Stomach (tissue), 9 donors: Measurements from ENCODE around the gene MPZL1. TPM values are rescaled to one million over a fixed set of nuclear protein-coding genes. Genes with fewer than 3 reads are reported as not detected.

Experiments
- DNase-seq, 2 donors: peaks; one replicate each; pipeline versions ENCODE4 v3.0.0 to v3.0.0-alpha.2; 2013 to 2019
- H3K27ac ChIP-seq, 5 donors: fragments of 200-600 bp in 4 of 5; sonication (generic) in 4 of 5; one replicate each; pipeline ENCODE4 v1.5.1; 2013 to 2019; ENCODE audit warnings: mild to moderate bottlenecking in 1 of 5, moderate library complexity in 1 of 5
- H3K27me3 ChIP-seq, 3 donors: fragments of 200-600 bp; sonication (generic); one replicate each; pipeline ENCODE4 v1.5.1; 2017 to 2019; ENCODE audit warnings: mixed run types in 1 of 3
- H3K36me3 ChIP-seq, 4 donors: fragments of 200-600 bp; sonication (generic); 1 replicate in 3 of 4; 2 replicates in 1 of 4; pipeline ENCODE4 v1.5.1; 2016 to 2019
- H3K4me1 ChIP-seq, 4 donors: fragments of 200-600 bp; sonication (generic); one replicate each; pipeline ENCODE4 v1.5.1; 2016 to 2019
- H3K4me3 ChIP-seq, 4 donors: fragments of 200-600 bp; sonication (generic) in 3 of 4; one replicate each; pipeline ENCODE4 v1.5.1; 2016 to 2019; ENCODE audit warnings: mild to moderate bottlenecking in 1 of 4
- H3K9me3 ChIP-seq, 4 donors: fragments of 200-600 bp; sonication (generic); one replicate each; pipeline ENCODE4 v1.5.1; 2016 to 2019
- CTCF ChIP-seq, 7 experiments: fragments of 450-650 bp in 4 of 7; fragments of 200-600 bp in 3 of 7; sonication (generic) in 3 of 7; IDR thresholded peaks; one replicate each; pipeline ENCODE4 v1.5.1; 2016 to 2019; ENCODE audit warnings: antibody characterized with exemption in 7 of 7, control low read depth in 2 of 7, mild to moderate bottlenecking in 1 of 7
- EP300 ChIP-seq: sonication (generic); formaldehyde crosslinking; IDR thresholded peaks from one replicate; pipeline ENCODE4 v1.6.1; 2017; ENCODE audit warnings: antibody characterized with exemption
- POLR2A ChIP-seq, 4 donors: fragments of 450-650 bp; IDR thresholded peaks; one replicate each; pipeline ENCODE4 v1.6.1; 2016; ENCODE audit warnings: antibody characterized with exemption in 4 of 4, control low read depth in 2 of 4, mild to moderate bottlenecking in 1 of 4, moderate library complexity in 1 of 4
- POLR2AphosphoS5 ChIP-seq, 3 donors: sonication (generic); formaldehyde crosslinking; IDR thresholded peaks; one replicate each; pipeline ENCODE4 v1.6.1; 2016; ENCODE audit warnings: antibody characterized with exemption in 3 of 3
- WGBS, 5 donors: extraction: QIAGEN DNeasy Blood & Tissue Kit in 3 of 5; methylation state at CpG; one replicate each; pipeline versions ENCODE4 v1.1.5 to v1.1.7; 2013 to 2018; 5-methylcytosine and 5-hydroxymethylcytosine counted together
- intact Hi-C: fragments of 100-400 bp; cut with DNase I; formaldehyde crosslinking; loops from one replicate; pipeline ENCODE4 v1.15.1; 2023; ENCODE audit warnings: low total_unique reads
- polyA plus RNA-seq, 3 donors: library from polyadenylated mRNA; stranded (reverse); fragments of 200-250 nt; gene quantifications; one replicate each; pipeline ENCODE4 v1.2.3, GENCODE V29; 2013
- total RNA-seq, 5 donors: library from RNA; depleted of rRNA; stranded (reverse); fragments of >200 nt; gene quantifications; one replicate each; pipeline versions ENCODE4 v1.1.0 to v1.2.3, GENCODE V29; 2014 to 2016
- donor health status: healthy with polysubstance abuse.
- donor health status: Bipolar disorder and iron deficiency.
- donor health status: healthy.

MPZL1 gene
- total and polyA plus RNA-seq, 8 donors, result 7.2 to 115 (median 30.6) TPM

DNA sequence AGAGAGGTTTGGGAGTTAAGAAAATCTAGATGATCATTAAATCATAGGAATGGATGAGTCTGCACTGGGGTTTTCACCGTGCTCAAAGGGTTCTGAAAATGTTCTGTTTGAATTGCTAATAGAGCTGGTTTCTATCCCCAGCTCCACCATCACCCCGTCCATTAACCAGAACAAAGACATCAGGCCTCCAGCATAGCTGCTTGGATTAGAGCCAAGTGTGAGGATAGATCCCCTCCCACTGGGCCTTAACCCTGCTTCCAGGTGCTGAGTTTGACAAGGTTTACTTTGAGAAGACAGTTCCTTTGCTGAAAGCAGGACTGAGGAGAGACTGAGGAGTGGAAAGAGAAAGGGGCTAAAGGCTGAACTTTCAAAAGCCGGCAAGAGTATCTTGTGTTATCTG, 48.3 kb downstream of the MPZL1 start:
- WGBS, 5 donors, result 73 to 85% (median 80%) methylated on average over 3 of the region's 3 CpGs
- Histone ChIP-seq H3K4me1 (peaks cover 0 to 6% (median 0%) of the 10 kb centered on the region in 4 donors), H3K27ac (no peak overlapping the region), H3K27me3 (no peaks in the 10 kb centered on the region), H3K4me3 (no peak overlapping the region), H3K9me3 (no peaks in the 10 kb centered on the region), H3K36me3 (peaks cover 6 to 89% (median 84%) of the 10 kb centered on the region in 4 donors)
- no peak for DNase-seq
- intact Hi-C loops, result no loop called here
- TF ChIP-seq EP300, result no peak
- no peak for TF ChIP-seq POLR2AphosphoS5 (IDR thresholded peaks at IDR 0.05)
- no peak for TF ChIP-seq POLR2A (IDR thresholded peaks at IDR 0.05)

DNA sequence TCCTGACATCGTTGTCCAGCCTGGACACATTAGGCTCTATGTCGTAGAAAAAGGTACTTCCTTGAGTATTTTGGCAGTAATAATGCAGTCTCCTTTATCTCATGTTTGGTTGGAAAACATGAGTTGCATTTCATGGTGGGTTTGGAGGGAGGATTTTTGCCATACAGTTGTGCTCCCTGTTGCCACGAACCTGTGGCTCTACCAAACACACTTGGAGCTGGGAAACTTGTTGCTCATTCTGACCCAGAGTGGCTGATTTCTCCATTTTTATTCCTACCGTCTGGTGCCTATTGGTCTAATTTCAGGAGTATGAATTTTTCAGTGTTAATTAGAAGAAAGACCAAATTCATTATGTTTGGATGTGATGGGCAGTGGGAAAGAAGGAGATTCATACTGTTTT, 50.7 kb downstream of the MPZL1 start:
- no peak for DNase-seq
- Histone ChIP-seq H3K36me3 (peaks cover 3 to 87% (median 81%) of the 10 kb centered on the region in 4 donors), H3K9me3 (no peaks in the 10 kb centered on the region), H3K4me3 (no peak overlapping the region), H3K27me3 (no peaks in the 10 kb centered on the region), H3K4me1 (no peaks in the 10 kb centered on the region), H3K27ac (no peak overlapping the region)
- TF ChIP-seq POLR2AphosphoS5 (IDR thresholded peaks at IDR 0.05) (no peak), POLR2A (IDR thresholded peaks at IDR 0.05) (no peak), EP300 (no peak), CTCF (IDR thresholded peaks at IDR 0.05) (no peak)
- 62 to 82% (median 69%) methylated on average over 4 of the region's 4 CpGs for WGBS, 5 donors
- intact Hi-C loops, result no loop called here

DNA sequence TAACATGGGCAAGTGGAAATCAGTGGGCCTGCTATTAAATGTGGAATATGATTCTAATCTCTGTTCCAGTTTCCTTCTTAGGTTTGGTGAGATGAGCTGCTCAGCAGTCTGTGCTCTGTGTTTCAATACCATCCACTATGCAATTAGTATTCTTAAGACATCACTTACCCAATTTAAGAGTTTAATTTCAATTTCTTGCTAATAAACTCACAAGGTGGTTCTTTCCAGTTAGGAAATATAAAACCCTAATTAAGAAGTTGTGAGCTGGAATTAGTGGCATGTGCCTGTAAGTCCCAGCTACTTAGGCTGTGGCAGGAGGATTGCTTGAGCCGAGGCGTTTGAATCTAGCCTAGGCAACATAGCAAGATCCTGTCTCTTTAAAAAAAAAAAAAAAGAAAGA, 51.7 kb downstream of the MPZL1 start:
- Histone ChIP-seq H3K27ac (no peak overlapping the region), H3K4me3 (no peak overlapping the region), H3K4me1 (no peaks in the 10 kb centered on the region), H3K9me3 (no peaks in the 10 kb centered on the region), H3K36me3 (peaks cover 3 to 86% (median 80%) of the 10 kb centered on the region in 4 donors), H3K27me3 (no peaks in the 10 kb centered on the region)
- 84 to 95% (median 87%) methylated on average over 2 of the region's 2 CpGs for WGBS, 5 donors
- DNase-seq, result no peak
- intact Hi-C loops, result no loop called here
- no peak for TF ChIP-seq CTCF (IDR thresholded peaks at IDR 0.05)

DNA sequence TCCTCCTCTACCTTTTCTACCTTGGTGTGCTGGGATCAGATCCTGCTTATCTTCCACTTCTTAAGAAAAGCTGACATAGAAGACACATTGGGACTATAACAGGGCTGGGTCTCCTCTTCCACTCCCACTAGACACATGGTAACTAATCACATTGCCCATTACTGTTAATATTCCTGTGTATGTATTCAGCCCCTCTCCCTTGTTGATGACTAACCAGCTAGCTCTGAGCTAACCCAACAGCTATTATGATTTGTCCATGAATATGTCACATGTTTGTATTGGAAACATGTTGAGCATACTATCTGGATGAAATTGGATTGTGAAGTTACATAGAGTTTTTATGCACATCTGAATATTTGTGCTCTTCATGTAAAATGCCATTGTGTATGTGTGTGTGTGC, 52.9 kb downstream of the MPZL1 start:
- Histone ChIP-seq H3K4me1 (no peaks in the 10 kb centered on the region), H3K4me3 (no peak overlapping the region), H3K36me3 (peaks cover 0 to 79% (median 69%) of the 10 kb centered on the region in 4 donors), H3K9me3 (no peaks in the 10 kb centered on the region), H3K27me3 (no peaks in the 10 kb centered on the region), H3K27ac (no peak overlapping the region)
- DNase-seq, result no peak
- no peak for TF ChIP-seq POLR2AphosphoS5 (IDR thresholded peaks at IDR 0.05)
- no peak for TF ChIP-seq POLR2A (IDR thresholded peaks at IDR 0.05)
- TF ChIP-seq EP300, result no peak
- TF ChIP-seq CTCF (IDR thresholded peaks at IDR 0.05), result no peak
- intact Hi-C loops, result no loop called here

DNA sequence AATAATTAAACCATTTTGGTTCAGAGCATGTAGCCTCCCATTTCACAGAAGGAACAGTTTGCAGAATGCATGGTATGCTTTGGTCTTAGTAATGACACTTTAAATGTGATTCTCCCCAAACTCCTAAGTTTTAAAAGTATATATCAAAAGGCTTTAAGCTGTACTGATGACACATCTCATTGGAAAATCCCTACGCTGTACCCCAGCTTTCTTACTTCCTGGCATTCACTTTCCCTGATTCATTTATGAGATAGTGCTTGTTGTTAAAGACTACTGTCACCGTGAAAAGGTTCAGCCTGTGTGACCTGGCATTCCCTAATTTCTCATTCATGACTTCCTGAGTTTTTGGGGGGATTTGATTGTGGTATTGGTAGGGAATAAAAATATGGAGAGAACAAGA, 53.4 kb downstream of the MPZL1 start:
- 58 to 75% (median 67%) methylated on average over 2 of the region's 2 CpGs for whole genome bisulfite sequencing, 5 donors
- no peak for TF ChIP-seq POLR2A (IDR thresholded peaks at IDR 0.05)
- TF ChIP-seq POLR2AphosphoS5 (IDR thresholded peaks at IDR 0.05), result no peak
- TF ChIP-seq EP300, result no peak
- no peak for TF ChIP-seq CTCF (IDR thresholded peaks at IDR 0.05)

More for the DNA sequence above, 53.4 kb downstream of the MPZL1 start:
- Histone ChIP-seq H3K9me3 (no peaks in the 10 kb centered on the region), H3K4me1 (no peaks in the 10 kb centered on the region), H3K36me3 (peaks cover 0 to 74% (median 65%) of the 10 kb centered on the region in 4 donors), H3K4me3 (no peak overlapping the region), H3K27me3 (no peaks in the 10 kb centered on the region), H3K27ac (no peak overlapping the region)
- intact Hi-C loops, result no loop called here
- DNase-seq, result no peak
